ENCODE data around the gene CT47A7. TPM values are rescaled to one million over a fixed set of nuclear protein-coding genes. Genes with fewer than 3 reads are reported as not detected.
A peak's percentile ranks its signal among the peaks of the same experiment; 100 is the strongest.
"Not testable (repeated sequence)": the region's sequence is repeated elsewhere in the genome, so short reads cannot be mapped to it uniquely, and the experiment has no call there.

The CT47A7 gene
- total RNA-seq (2014; rRNA removed; shearing (Covaris generic)), result not detected in 2 replicates

DNA sequence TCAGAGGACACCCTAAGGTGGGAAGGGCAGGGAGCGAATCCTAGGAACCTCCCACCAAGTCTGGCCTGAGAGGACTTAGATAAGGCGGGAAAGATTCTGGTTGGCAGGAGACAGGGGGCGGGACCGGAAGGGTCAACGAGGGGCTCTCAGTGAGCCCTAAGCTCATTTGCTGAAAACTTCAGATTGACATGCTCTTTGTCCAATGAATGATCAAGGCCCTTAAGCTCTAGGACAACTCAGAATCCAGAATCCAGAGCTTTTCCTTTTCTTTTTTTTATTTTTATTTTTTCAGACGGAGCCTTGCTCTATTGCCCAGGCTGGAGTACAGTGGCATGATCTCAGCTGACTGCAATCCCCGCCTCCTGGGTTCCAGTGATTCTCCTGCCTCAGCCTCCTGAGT, at the start of gene CT47A7:
Gene CT47A7 (minus strand): TSS at position 101 of the 400 bp plus-strand sequence. CDS start 255 bp downstream, outside the sequence.
- not testable (repeated sequence) for DNase-seq (ENCODE audit: low read depth)

DNA sequence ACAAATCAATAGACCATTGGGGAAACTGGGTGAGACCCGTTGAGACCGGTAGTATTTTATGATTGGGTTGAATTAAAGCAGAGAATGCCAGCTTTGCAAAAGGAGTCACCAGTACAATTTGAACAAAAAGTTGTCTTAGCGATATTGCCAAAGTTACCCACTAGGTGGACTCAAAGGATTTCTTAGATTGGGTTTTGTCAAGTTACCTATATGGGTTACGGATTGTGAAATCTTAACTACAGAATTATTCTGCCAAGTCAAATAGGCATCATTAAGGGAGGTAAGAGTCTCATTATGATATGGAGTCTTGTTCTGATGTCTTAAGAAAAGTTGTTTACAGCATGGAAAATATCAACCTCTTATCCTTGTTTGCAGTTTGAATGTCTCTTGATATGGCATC, 44.2 kb upstream of the CT47A7 start:
- DNase-seq (ENCODE audit: low read depth), result peak; percentile 29

DNA sequence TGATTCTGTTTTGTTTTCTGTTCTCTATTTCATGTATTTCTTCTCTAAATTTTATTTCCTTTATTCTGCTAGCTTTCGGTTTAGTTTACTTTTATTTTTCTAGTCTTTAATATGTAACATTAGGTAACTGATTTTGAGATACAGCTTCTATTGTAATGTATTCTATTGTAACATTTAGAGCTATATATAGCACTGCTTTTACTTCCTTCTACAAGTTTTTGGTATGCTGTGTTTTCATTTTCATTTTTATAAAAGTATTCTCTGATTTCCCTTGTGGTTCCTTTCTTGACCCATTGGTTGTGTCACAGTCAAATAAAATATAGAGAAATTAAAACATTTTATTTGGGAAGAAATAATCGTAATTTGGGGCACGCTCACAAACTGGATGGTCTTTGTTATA, 43.0 kb upstream of the CT47A7 start:
- DNase-seq (ENCODE audit: low read depth), result no peak

GRCh38 chrX:120985660-120986059, 29.3 kb upstream of the CT47A7 start, which contains the start of gene CT47A1:
Gene CT47A1, minus strand, starts transcription at chrX:120985760. Its CDS starts 231 bp downstream, at chrX:120985529.
- not testable (repeated sequence) for DNase-seq (ENCODE audit: low read depth)

Other genes starting within 250 kb of the CT47A7 start
- gene CT47B1, start 80.7 kb downstream of the CT47A7 start, total RNA-seq (2014; rRNA removed; shearing (Covaris generic)), result not detected in 2 replicates
- not detected in 2 replicates for gene CT47A11, start 19.4 kb downstream of the CT47A7 start, total RNA-seq (2014; rRNA removed; shearing (Covaris generic))
- gene CT47A10, start 14.6 kb downstream of the CT47A7 start, total RNA-seq (2014; rRNA removed; shearing (Covaris generic)), result not detected in 2 replicates
- gene CT47A9, start 9.7 kb downstream of the CT47A7 start, total RNA-seq (2014; rRNA removed; shearing (Covaris generic)), result not detected in 2 replicates
- gene CT47A8, start 4.9 kb downstream of the CT47A7 start, total RNA-seq (2014; rRNA removed; shearing (Covaris generic)), result not detected in 2 replicates
- 5.0 and 13.3 TPM in 2 replicates for gene CT47A6, start 4.9 kb upstream of the CT47A7 start, total RNA-seq (2014; rRNA removed; shearing (Covaris generic))
- gene CT47A5, start 9.7 kb upstream of the CT47A7 start, total RNA-seq (2014; rRNA removed; shearing (Covaris generic)), result not detected in 2 replicates
- not detected in 2 replicates for gene CT47A4, start 14.6 kb upstream of the CT47A7 start, total RNA-seq (2014; rRNA removed; shearing (Covaris generic))
- gene CT47A3, start 19.5 kb upstream of the CT47A7 start, total RNA-seq (2014; rRNA removed; shearing (Covaris generic)), result not detected in 2 replicates
- not detected in 2 replicates for gene CT47A2, start 24.3 kb upstream of the CT47A7 start, total RNA-seq (2014; rRNA removed; shearing (Covaris generic))
- gene CT47A1, start 29.2 kb upstream of the CT47A7 start, total RNA-seq (2014; rRNA removed; shearing (Covaris generic)), result 3.5 and 11.9 TPM in 2 replicates
- 0.51 and 2.6 TPM in 2 replicates for gene GLUD2, start 91.0 kb upstream of the CT47A7 start, total RNA-seq (2014; rRNA removed; shearing (Covaris generic))